Vagina (tissue), 2 donors: ENCODE results near the gene MICAL2.

Source experiments
- POLR2A ChIP-seq, 2 donors: fragments of 450-650 bp; IDR thresholded peaks; one replicate each; pipeline ENCODE4 v1.6.1; 2017; ENCODE audit warnings: antibody characterized with exemption in 2 of 2, mild to moderate bottlenecking in 2 of 2, moderate library complexity in 2 of 2
- POLR2AphosphoS5 ChIP-seq, 2 donors: sonication (generic); formaldehyde crosslinking; IDR thresholded peaks; one replicate each; pipeline ENCODE4 v1.9.0; 2017; ENCODE audit warnings: antibody characterized with exemption in 2 of 2, mild to moderate bottlenecking in 2 of 2, low read depth in 1 of 2; ENCODE audit not compliant: insufficient read depth in 1 of 2
- TF ChIP-seq, protein P1 (sequence below), 3 experiments: fragments of 450-650 bp in 2 of 3; fragments of 200-600 bp in 1 of 3; sonication (generic) in 1 of 3; IDR thresholded peaks; one replicate each; pipeline ENCODE4 v1.5.1; 2017 to 2019; ENCODE audit warnings: antibody characterized with exemption in 3 of 3, mild to moderate bottlenecking in 2 of 3, moderate library complexity in 2 of 3

DNA sequence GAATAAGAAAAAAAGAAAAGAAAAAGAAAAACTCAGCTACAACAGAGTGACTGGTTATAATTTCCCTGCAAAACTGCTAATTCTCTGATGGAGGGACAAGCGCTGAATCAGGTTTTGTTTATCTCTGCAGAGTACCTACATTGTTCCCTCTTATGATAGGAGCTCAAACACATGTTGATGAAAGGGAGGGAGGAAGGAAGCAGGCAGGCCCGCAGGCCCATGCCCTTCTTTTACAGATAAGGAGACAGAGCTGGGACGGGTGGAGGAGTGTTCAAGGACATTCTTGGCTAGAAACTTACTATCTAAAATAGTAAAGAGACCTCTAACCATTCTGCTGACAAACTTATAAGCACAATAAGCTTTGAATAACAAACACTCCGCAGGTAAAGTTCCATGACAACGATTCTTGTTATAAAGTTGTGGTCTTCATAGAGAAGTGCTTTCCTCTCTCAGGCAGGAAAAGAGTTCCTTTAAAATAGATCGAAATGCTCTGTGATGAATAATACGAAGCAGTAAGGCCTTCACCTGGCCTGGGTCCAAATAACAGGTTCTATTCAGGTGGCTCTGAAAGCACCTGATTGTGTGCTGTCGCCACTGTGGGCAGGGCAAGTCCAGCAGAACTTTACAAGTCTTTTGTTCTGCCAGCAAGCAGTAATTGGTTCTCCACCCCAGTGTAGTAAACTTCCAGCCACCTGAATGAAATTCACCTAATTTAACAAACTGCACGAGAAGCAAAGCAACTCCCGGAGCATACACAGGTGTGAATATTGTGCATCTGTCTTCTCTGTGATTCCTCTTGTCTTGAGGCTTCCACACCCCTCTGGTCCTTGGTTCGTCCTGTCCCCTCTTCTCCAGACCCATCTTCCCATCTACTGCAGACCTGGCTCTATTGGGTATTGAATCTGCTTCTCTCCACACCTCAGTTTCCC, 15.3 kb upstream of the MICAL2 start:
- TF ChIP-seq POLR2A (IDR thresholded peaks at IDR 0.05) (no peak), POLR2AphosphoS5 (IDR thresholded peaks at IDR 0.05; ENCODE audit: insufficient read depth in 1 of 2, low read depth in 1 of 2) (no peak)
- TF ChIP-seq, protein P1, sequence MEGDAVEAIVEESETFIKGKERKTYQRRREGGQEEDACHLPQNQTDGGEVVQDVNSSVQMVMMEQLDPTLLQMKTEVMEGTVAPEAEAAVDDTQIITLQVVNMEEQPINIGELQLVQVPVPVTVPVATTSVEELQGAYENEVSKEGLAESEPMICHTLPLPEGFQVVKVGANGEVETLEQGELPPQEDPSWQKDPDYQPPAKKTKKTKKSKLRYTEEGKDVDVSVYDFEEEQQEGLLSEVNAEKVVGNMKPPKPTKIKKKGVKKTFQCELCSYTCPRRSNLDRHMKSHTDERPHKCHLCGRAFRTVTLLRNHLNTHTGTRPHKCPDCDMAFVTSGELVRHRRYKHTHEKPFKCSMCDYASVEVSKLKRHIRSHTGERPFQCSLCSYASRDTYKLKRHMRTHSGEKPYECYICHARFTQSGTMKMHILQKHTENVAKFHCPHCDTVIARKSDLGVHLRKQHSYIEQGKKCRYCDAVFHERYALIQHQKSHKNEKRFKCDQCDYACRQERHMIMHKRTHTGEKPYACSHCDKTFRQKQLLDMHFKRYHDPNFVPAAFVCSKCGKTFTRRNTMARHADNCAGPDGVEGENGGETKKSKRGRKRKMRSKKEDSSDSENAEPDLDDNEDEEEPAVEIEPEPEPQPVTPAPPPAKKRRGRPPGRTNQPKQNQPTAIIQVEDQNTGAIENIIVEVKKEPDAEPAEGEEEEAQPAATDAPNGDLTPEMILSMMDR (IDR thresholded peaks at IDR 0.05) = no peak
